Thyroid gland (tissue), 4 donors: Measurements from ENCODE around the gene ELMO1.

Experiments
- POLR2A ChIP-seq, 2 donors: fragments of 450-650 bp; IDR thresholded peaks; one replicate each; pipeline ENCODE4 v1.6.1; 2017; ENCODE audit warnings: antibody characterized with exemption in 2 of 2, mild to moderate bottlenecking in 2 of 2, moderate library complexity in 1 of 2
- TF ChIP-seq, protein P1 (sequence below), 6 experiments: fragments of 200-600 bp in 3 of 6; fragments of 450-650 bp in 3 of 6; sonication (generic) in 3 of 6; IDR thresholded peaks; one replicate each; pipeline ENCODE4 v1.5.1; 2016 to 2019; ENCODE audit warnings: antibody characterized with exemption in 6 of 6, mild to moderate bottlenecking in 2 of 6, inconsistent platforms in 1 of 6, moderate library complexity in 1 of 6

DNA sequence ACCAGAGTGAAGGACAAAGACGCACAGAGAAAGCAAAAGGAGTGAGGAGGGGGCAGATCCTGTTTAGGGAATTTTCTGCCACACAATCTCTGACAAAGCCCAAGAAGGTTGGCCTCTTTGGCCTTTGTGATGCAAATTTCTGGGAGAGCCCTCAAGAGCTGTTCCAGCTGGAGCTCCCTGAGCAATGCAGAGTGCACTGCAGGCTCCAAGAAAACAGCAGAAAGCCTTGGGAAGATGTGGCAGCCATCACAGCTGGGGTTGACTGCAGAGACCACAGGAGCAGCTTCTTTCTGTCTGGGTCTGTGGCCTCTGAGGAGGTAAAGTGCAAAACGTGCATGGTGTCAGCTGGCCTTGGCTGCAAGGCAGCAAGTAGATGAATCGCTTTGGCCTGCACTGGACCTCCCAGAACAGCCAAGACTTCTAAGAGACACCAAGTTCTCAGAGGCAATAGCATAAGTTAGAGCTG lies 200.2 kb downstream of the ELMO1 start:
- TF ChIP-seq, protein P1, sequence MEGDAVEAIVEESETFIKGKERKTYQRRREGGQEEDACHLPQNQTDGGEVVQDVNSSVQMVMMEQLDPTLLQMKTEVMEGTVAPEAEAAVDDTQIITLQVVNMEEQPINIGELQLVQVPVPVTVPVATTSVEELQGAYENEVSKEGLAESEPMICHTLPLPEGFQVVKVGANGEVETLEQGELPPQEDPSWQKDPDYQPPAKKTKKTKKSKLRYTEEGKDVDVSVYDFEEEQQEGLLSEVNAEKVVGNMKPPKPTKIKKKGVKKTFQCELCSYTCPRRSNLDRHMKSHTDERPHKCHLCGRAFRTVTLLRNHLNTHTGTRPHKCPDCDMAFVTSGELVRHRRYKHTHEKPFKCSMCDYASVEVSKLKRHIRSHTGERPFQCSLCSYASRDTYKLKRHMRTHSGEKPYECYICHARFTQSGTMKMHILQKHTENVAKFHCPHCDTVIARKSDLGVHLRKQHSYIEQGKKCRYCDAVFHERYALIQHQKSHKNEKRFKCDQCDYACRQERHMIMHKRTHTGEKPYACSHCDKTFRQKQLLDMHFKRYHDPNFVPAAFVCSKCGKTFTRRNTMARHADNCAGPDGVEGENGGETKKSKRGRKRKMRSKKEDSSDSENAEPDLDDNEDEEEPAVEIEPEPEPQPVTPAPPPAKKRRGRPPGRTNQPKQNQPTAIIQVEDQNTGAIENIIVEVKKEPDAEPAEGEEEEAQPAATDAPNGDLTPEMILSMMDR (IDR thresholded peaks at IDR 0.05): no peak
- no peak for TF ChIP-seq POLR2A (IDR thresholded peaks at IDR 0.05)
